NCI-H1930 (cell line): ENCODE data around the gene HLA-A.

Experiments
- DNase-seq, 2 experiments: peaks; one replicate each; lab custom pipeline; 2025; lab: John Stamatoyannopoulos, UW

The HLA-A gene

DNA sequence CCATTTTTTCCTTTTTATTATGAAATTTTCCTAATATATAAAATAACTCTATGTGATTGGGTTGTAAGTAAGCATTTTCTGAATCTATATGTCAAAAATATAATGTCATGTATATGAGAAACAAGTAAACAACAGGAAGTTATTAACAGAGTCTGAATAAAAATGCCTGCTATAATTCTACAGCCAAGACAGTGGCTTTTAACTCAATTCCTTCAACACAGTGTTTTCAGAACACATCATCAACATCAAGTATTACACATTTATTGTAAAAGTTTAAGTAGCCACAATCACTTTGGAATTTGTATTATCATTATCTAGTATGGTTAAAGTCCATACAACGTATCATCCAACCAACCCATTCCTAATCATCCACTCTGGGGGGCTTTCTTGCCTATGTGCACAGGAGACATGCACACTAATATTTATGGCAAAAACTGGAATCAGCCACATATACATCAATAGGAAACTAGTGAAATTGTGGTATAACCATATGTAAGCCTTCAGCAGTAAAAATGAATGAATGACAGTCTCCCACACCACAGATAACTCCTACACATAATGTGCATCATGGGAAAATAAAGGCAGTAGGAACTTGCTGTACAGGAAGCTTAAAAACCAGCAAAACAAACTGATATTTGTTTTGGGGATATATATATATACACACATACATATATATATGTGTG lies 6.9 kb upstream of the HLA-A start:
- DNase-seq: no peak

DNA sequence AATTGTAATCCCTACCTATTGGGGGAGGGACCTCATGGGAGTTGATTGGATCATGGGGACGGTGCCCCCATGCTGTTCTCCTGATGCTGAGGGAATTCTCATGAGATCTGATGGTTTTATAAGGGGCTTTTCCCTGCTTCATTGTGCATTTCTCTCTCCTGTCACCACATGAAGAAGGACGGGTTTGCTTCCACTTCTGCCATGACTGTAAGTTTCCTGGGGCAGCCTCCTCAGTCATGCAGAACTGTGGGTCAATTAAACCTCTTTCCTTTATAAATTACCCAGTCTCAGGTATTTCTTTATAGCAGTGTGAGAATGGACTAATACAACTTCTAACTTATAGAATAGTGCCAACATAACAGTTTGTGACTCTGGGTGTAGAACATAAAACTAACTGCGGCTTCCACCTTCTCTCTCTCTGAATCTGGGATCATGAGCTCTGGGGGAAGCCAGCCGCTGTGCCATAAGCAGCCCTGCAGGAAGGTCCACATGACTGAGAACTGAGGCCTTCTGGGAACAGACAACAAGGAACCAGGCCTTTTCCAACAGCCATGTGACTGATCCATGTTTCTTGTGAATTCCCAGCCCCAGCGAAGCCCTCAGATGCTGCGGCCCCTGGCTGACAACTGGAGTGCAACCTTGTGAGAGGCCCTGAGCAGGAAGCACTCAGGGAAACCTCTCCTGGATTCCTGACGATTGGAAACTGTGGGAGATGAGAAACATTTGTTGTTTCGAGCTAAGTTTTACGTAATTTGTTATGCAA lies 3.4 kb upstream of the HLA-A start:
- no peak for DNase-seq

DNA sequence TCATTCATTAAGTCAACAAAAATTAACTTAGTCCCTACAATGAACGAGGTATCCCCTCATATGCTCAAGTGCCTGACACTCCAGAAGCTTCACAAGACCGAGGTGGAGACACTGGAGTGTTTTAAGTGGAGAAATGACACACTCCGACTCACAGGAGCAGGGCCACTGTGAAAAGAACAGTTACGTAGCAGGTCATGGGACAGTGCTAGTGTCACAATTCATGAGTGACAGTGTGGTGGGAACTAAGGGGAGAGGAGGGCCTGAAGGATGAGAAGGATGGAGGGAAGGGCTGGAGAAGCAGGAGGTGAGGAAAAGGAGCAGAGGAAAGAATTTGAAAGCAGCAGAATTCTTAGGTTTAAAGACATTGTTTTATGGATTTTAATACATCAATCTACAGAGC lies 1.3 kb upstream of the HLA-A start:
- no peak for DNase-seq

DNA sequence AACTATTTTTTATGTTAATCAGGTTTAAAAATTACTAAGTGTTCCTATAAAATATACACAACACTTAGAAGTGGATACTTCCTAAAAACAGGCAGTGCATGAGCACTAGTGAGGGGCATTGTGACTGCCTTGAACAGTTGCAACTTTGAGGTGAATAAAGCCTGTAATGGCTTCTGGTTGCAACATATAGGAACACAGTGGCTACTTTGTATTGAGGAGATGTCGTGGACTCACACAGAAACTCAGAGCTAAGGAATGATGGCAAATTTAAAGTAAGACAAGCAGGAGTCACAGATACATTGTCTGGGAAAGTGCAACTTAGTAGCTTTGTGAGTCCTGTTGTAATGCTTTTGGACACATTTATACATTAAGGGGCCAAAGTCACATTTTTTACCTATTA lies 861 bp upstream of the HLA-A start:
- no peak for DNase-seq

DNA sequence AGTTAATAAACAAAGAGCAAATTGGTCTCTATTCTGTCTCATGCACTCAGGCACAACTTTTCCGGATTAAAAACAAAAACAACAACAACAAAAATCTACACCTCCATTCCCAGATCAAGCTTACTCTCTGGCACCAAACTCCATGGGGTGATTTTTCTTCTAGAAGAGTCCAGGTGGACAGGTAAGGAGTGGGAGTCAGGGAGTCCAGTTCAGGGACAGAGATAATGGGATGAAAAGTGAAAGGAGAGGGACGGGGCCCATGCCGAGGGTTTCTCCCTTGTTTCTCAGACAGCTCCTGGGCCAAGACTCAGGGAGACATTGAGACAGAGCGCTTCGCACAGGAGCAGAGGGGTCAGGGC lies 437 bp upstream of the HLA-A start:
- DNase-seq: no peak

DNA sequence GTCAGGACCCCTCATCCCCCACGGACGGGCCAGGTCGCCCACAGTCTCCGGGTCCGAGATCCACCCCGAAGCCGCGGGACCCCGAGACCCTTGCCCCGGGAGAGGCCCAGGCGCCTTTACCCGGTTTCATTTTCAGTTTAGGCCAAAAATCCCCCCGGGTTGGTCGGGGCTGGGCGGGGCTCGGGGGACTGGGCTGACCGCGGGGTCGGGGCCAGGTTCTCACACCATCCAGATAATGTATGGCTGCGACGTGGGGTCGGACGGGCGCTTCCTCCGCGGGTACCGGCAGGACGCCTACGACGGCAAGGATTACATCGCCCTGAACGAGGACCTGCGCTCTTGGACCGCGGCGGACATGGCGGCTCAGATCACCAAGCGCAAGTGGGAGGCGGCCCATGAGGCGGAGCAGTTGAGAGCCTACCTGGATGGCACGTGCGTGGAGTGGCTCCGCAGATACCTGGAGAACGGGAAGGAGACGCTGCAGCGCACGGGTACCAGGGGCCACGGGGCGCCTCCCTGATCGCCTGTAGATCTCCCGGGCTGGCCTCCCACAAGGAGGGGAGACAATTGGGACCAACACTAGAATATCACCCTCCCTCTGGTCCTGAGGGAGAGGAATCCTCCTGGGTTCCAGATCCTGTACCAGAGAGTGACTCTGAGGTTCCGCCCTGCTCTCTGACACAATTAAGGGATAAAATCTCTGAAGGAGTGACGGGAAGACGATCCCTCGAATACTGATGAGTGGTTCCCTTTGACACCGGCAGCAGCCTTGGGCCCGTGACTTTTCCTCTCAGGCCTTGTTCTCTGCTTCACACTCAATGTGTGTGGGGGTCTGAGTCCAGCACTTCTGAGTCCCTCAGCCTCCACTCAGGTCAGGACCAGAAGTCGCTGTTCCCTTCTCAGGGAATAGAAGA lies 978 bp downstream of the HLA-A start:
- DNase-seq: no peak

DNA sequence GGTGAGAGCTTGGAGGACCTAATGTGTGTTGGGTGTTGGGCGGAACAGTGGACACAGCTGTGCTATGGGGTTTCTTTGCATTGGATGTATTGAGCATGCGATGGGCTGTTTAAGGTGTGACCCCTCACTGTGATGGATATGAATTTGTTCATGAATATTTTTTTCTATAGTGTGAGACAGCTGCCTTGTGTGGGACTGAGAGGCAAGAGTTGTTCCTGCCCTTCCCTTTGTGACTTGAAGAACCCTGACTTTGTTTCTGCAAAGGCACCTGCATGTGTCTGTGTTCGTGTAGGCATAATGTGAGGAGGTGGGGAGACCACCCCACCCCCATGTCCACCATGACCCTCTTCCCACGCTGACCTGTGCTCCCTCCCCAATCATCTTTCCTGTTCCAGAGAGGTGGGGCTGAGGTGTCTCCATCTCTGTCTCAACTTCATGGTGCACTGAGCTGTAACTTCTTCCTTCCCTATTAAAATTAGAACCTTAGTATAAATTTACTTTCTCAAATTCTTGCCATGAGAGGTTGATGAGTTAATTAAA lies 3.0 kb downstream of the HLA-A start:
- DNase-seq: no peak

DNA sequence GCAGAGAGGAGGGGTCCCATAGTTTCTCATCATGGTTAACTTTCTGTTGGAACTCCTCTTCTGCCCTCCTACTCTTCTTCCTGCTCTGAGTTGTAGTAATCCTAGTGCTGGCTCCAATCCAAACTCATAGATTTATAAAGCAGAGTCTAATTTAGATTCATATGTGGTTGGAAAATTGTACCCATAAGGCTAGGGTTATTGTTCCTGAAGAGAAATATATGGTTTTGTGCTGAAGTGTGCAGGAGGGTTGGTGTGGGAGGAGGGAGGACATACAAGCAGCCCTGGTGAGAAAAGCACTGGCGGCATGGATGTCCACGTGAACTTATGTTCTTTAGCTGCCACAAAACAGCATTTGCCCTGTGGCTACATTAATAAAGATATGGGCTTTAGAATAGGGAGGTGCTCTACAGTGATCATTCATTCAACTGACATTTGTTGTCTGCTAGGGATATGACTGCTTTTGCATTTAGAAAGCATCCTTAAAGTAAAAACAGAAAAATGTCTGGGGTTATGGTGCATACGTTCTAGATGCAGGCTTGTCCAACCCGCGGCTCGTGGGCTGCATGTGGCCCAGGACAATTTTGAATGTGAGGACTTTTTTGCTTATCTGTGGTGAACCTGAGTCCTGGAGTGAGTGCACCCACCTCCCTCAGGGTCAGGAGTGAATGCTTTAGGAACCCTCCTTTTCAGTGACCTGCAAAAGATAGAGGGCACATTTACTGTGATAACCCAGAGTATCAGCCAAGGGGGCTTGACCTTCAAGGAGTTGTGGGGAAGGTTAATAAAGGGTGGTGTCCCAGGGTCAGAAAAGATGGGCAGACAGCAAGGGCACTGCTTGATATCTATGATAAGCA lies 4.1 kb downstream of the HLA-A start:
- DNase-seq: no peak

DNA sequence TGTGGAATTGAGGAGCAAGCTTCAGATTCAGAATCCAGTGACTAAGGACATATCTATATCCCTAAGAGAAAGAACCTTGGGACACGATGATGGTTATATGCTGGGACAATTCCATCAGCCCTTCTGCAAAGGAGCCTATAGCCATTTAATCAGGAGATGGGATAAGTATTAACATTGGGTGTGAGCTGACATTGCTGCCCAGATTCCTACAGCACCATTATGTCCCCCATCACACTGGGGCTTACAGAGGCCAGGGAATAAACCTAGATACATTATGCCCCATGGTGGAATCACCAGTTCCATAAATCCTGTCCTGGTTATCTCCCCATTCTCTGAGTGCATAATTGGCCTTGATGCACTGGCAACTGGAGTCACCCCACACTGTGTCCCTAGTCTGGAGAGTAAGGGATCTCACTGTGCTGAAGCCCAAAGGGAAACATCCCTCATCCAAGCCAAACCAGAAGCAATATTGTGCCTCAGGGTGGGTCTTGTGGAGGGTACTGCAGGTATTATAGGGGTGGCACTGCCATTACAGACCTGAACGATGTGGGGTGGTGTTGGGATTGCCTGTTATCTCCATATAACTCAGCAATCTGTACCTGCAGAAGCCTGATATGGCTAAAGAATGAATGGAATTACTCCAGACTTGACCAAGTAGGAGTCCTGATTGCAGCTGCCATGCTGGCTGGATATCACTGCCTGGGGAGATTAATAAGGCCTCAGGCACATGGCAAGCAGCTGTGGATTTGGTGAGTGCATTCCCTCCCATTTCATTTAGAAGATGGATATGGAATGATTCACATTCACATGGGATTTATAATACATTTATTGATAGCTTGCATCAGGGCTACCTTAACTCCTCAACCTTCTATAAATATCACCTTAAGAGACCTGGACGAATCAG lies 5.0 kb downstream of the HLA-A start:
- DNase-seq: no peak

DNA sequence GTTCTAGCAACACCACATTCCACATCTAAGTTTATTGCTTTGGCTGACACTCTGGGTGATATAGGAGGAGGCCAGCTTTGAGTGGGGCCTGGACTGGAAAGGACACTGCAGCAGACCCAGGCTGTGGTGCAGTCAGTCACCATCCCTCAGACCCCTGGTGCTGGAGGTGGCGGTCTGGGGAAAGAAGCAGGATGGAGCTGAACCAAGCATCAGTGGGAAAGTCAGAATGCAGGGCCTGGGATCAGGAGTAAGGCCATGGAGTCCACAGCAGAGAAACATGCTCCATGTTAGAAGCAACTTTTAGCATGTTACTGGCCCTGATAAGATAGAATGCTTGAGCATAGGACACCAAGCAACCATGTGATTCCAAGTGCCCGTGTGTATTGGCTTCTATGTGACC lies 5.9 kb downstream of the HLA-A start:
- no peak for DNase-seq

DNA sequence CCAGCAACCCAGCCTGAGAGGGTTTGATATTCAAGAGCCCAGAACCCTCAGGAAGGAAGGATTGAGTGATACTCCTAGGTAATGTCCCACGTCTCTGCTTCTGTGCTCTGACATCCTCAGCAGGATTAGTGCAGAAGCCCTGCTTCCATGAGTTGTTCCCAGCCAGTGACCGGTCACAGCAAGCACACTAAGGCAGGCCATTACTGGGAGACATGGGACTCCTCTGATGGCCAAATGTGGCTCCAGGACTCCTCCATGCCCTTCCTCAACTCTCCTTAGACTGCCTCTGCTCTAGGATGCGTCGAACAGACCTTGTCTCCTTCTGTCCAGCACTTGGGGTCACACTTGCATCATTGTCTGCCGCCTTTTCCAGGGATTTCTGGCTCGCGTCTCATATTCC lies 7.6 kb downstream of the HLA-A start:
- no peak for DNase-seq

DNA sequence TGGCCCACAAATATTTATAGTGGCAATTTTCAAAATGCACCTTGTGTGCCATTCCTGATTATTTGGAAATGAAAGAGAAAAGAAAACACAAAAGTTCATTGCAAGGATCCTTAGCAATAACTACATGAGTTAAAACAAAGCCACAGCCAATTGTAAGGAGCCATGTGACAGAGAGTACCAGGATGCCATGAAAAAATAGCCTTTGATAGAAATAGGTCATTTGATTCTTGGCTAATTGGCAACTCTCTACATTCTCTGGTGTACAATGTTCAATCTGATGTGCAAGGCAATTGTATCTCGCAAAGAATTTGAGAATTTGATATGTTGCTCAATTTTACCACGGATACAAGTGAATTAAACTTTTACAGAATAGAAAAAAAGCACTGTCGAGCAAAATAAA lies 9.6 kb downstream of the HLA-A start:
- DNase-seq: no peak

DNA sequence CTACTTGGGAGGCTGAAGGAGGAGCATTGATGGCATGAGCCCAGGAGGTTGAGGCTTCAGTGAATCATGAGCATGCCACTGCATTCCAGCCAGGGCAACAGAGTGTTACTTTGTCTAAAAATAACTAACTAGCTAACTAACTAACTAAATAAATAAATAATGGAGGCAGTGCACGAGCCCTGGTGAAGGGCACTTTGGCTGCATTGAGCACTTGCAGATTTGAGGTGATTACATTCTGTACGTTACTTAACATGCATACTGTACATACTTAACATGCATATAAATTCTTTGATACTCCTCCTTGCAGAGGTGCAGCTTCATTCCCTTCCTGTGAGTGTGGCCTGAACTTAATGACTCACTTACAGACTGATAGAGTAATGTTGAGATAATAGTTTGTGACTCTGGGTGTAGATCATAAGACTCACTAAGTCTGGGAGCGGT lies 10.7 kb downstream of the HLA-A start:
- DNase-seq: no peak

DNA sequence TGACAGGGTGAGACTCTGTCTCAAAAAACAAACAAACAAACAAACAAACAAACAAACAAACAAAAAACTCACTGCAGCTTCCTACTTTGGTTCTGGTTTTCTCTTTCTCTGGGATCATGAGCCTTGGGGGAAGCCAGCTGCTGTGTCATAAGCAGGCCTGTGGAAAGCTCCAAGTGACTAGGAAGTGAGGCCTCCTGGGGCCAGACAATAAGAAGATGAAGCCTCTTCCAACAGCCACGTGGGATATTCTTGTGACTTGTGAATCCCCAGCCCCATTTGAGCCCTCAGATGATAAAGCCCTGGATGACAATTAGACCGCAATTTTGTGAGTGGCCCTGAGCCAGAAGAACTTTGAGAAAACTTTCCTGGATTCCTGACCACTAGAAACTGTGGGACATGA lies 11.4 kb downstream of the HLA-A start:
- no peak for DNase-seq

DNA sequence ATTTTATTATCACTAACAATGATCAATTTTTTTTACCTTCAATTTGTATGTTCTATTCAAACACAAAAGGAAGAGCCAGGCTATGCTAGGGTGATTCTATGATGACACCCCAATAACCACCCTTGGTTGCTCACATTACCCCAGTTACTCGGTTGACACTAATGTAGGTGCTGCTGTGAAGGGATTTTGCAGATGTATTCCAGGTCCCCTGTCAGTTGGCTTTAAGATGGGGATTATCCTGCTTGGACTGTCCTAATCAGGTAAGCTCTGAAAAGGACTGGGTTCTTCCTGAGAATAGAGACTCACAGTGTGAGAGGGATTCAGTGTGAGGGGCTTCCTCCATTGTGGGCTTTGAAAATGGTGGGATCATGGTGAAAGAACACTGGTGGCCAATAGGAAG lies 11.9 kb downstream of the HLA-A start:
- DNase-seq: no peak

DNA sequence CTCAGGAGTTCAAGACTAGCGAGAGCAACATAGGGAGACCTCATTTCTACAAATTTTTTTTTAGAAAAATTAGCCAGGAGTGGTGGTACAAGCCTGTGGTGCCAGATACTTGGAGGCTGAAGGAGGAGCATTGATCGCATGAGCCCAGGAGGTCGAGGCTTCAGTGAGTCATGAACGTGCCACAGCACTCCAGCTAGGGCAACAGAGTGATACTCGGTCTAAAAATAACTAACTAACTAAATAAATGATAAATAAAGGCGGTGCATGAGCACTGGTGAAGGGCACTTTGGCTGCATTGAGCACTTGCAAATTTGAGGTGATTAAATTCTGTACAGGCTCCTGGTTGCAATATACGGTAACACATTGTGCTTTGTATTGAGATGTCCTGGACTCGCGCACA lies 13.5 kb downstream of the HLA-A start:
- DNase-seq: no peak

DNA sequence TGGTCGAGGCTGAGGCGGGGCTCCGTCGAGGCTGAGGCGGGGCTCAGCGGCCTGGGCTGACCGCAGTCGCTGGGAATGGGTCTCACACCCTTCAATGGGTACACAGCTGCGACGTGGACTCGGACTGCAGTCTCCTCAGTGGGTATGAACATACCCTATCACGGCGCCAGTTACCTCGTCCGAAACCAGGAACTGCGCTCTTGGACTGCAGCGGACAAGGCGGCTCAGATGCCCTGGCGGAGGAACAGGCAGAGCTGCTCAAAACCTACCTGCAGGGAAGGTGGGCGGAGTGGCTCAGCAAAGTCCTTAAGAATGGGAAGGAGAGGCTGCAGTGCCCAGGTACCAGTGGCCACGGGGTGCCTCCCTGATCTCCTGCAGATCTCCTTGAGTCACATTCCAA lies 14.2 kb downstream of the HLA-A start:
- DNase-seq: no peak

DNA sequence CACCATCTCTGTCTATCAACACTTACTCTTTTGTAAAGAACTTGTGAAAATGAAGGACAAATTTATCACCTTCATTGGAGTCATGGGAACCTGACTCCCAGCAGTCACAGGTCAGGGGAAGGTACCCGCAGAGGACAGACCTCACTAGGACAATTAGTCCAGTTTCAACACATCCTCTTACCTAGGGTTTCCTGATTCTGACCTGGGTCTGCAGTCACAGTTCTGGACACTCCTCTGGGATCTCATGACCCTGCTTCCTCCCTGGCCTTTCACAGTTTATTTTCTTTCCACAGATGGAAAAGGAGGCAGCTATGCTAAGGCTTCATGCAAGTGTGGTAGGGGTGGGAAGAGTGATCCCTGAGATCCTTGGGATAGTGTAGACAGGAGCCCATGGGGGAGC lies 15.7 kb downstream of the HLA-A start:
- no peak for DNase-seq

DNA sequence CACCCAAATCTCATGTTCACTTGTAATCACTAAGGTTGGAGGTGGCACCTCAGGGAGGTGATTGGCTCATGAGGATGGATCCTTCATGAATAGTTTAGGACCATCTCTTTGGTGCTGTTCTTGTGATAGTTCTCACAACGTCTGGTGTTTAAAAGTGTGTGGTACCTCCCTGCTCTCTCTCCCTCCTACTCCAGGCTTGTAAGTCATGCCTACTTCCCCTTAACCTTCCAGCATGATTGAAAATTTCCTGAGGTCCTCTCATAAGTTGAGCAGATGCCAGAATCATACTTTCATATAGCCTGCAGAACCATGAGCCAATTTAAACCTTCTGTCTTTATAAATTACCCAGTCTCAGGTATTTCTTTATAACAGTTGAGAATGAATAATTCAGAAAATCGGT lies 16.6 kb downstream of the HLA-A start:
- no peak for DNase-seq

DNA sequence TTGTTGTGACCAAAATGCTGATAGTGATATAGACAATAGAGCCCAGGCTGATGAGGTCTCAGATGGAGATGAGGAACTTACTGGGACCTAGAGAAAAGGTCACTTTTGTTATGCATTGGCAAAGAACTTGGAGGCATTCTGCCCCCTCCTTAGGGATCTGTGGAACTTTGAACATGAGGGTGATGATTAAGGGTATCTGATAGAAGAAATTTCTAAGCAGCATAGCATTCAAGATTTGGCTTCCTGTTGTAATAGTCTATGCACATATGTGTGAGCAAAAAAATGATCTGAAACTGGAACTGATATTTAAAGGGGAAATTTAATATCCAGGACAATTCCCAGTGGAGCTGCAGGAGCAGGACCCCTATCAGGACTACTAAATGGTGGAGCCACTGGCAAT lies 17.1 kb downstream of the HLA-A start:
- DNase-seq: no peak

DNA sequence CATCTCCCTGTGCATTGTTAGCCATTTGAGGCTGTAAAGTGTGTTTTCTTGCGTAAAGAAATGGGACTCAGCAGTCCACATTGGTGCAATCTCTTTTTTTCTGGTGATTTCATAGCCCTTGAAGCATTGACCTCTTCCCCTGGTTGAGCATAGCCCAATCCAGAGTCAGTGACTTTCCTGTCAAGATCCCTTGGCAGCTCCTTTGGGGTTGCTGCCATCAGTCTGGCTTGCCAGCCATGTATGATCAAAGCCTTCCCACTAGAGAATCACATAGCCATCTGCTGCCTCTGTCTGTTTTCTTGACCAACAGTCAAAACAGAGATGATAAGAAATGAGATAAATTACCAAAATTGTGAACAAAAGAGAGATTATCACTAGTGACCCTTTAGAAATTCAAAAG lies 19.6 kb downstream of the HLA-A start:
- no peak for DNase-seq
